Measurements from ENCODE around the gene ARNT2.

GRCh38 chr15:80550908-80551260 lies 146.7 kb downstream of the ARNT2 start:
- no peak for TF ChIP-seq CTCF (conservative IDR thresholded peaks at IDR 0.05; ENCODE audit: low read length)
- TF ChIP-seq EZH2phosphoT487 (IDR thresholded peaks at IDR 0.05; ENCODE audit: borderline replicate concordance, low read depth, low read length) = no peak

All from OCI-LY7 (cell line).